NT2/D1 (cell line): ENCODE measurements around the gene UGT1A3.
"Not testable (repeated sequence)": the region's sequence is repeated elsewhere in the genome, so short reads cannot be mapped to it uniquely, and the experiment has no call there.

Experiments
- DNase-seq: peaks from one replicate; pipeline ENCODE4 v3.0.0-alpha.2; 2011; ENCODE audit warnings: low read depth, low spot score
- H3K27me3 ChIP-seq: 2 replicates; pipeline ENCODE4 v1.6.0; 2011; ENCODE audit warnings: mild to moderate bottlenecking; ENCODE audit not compliant: insufficient read length, insufficient read depth
- H3K36me3 ChIP-seq: 2 replicates; pipeline ENCODE4 v1.6.1; 2011; ENCODE audit warnings: mild to moderate bottlenecking, low read length, mixed read lengths; ENCODE audit not compliant: insufficient read depth, insufficient read length
- H3K4me1 ChIP-seq: 2 replicates; pipeline ENCODE4 v1.5.1; 2011; ENCODE audit not compliant: insufficient read depth, insufficient read length
- H3K4me3 ChIP-seq: 2 replicates; pipeline ENCODE4 v1.5.1; 2011; ENCODE audit warnings: low read depth; ENCODE audit not compliant: insufficient read length
- H3K9ac ChIP-seq: 2 replicates; pipeline ENCODE4 v1.6.0; 2011; ENCODE audit warnings: low read depth; ENCODE audit not compliant: insufficient read length
- H3K9me3 ChIP-seq: 2 replicates; pipeline ENCODE4 v1.5.1; 2011; ENCODE audit warnings: mild to moderate bottlenecking, low read length; ENCODE audit not compliant: insufficient read depth
- SUZ12 ChIP-seq: IDR thresholded peaks from 2 replicates; pipeline ENCODE4 v1.6.1; 2011; ENCODE audit not compliant: insufficient read length, insufficient read depth; ENCODE audit errors: extremely low read depth
- YY1 ChIP-seq: IDR thresholded peaks from 2 replicates; pipeline ENCODE4 v1.6.1; 2011; ENCODE audit not compliant: insufficient read length, insufficient read depth
- ZNF274 ChIP-seq: IDR thresholded peaks from 2 replicates; pipeline ENCODE4 v1.6.1; 2011; ENCODE audit warnings: mild to moderate bottlenecking, low read depth, low read length

Gene UGT1A3

GRCh38 chr2:233699424-233700027 lies 29.3 kb upstream of the UGT1A3 start:
- DNase-seq: no peak
- Histone ChIP-seq H3K9ac (no peak overlapping the region), H3K4me3 (no peak overlapping the region)

DNA sequence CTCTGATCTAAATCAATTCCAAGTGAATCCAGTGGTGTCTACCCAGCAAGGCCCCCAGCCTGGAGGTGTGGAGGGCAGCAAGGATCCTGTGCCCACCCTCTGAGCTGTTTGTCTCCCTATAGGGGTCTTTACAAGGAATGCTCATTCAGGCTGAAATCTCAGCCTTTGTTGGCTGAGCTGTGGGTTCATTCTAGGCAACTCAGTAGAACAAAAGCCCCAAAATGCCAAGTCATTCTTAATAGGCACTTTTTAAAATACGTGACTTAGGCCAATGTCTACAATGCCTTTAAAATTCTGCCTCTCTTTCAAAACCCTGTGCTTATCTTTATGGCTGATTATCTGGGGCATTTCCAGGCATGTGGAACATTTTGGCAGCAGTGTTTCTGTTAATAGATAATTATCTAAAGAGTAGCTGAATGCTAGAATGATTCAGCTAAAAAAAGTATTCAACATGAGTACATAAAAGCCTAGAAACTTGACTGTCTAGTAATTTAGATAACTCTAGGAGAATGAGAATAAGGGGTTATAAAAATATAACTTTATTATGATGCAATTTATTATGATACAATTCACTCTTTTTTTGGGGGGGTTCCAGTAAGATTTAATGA lies 28.7 kb upstream of the UGT1A3 start:
- Histone ChIP-seq H3K36me3 (no peaks in the 10 kb centered on the region), H3K9ac (no peak overlapping the region)
- no peak for TF ChIP-seq SUZ12
- no peak for TF ChIP-seq ZNF274
- TF ChIP-seq YY1: no peak

More at GRCh38 chr2:233699424-233700027, 29.3 kb upstream of the UGT1A3 start:
- no peaks in the 10 kb centered on the region for H3K9me3 ChIP-seq
- H3K27me3 ChIP-seq: no peaks in the 10 kb centered on the region
- TF ChIP-seq YY1 (no peak), ZNF274 (no peak), SUZ12 (no peak)
- H3K36me3 ChIP-seq: no peaks in the 10 kb centered on the region
- H3K4me1 ChIP-seq: no peaks in the 10 kb centered on the region

GRCh38 chr2:233700842-233701241 lies 28.0 kb upstream of the UGT1A3 start:
- H3K4me3 ChIP-seq, H3K4me1 ChIP-seq, H3K9ac ChIP-seq, DNase-seq, H3K27me3 ChIP-seq, H3K36me3 ChIP-seq, H3K9me3 ChIP-seq: not testable (repeated sequence)

More for the DNA sequence above, 28.7 kb upstream of the UGT1A3 start:
- Histone ChIP-seq H3K4me3 (no peak overlapping the region), H3K9me3 (no peaks in the 10 kb centered on the region), H3K4me1 (no peaks in the 10 kb centered on the region), H3K27me3 (no peaks in the 10 kb centered on the region)
- peak; percentile 8 for DNase-seq

DNA sequence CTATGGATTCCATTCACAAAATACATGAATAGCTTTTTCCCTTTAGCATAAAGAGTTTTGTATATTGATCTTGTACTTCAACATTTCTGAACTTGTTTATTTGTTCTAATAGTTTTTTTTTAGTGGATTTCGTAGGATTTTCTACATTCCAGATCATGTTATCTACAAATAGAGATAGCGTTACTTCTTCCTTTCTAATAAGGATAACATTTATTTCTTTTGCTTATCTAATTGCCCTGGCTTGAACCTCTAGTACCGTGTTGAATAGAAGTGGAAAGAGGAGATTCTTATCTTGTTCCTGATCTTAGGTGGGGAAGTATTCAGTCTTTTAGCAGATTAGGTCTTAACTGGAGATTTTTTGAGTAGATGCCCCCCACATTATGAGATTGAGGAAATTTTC lies 26.6 kb upstream of the UGT1A3 start:
- no peaks in the 10 kb centered on the region for H3K4me1 ChIP-seq
- no peak overlapping the region for H3K4me3 ChIP-seq
- no peaks in the 10 kb centered on the region for H3K27me3 ChIP-seq
- DNase-seq: no peak
- TF ChIP-seq ZNF274 (no peak), SUZ12 (no peak), YY1 (no peak)
- H3K9ac ChIP-seq: no peak overlapping the region
- no peaks in the 10 kb centered on the region for H3K36me3 ChIP-seq
- H3K9me3 ChIP-seq: no peaks in the 10 kb centered on the region

DNA sequence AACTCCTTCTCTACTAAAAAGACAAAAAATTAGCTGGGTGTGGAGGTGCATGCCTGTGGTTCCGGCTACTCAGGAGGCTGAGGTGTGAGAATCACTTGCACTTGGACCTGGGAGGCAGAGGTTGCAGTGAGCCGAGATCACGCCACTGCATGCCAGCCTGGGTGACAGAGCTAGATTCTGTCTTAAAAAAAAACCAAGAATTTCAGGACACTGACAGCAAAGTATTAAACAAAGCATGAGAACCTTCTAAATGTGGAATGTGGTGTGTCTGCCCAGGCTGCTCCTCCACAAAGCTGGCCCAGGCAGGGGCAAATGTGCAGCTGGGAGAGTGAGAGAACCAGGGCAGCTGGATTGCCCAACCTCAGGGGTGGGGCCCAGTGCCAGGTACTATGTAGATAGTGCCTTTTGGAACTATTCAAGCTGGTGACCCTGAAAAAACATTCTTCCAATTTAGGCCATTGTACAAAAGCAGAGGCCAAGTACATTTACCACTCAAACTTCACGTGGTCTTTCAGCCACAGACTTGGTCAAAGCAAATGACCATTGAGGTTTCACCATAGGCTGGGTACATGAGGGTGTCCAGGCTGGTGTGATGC lies 22.8 kb upstream of the UGT1A3 start:
- TF ChIP-seq SUZ12 (no peak), YY1 (no peak), ZNF274 (no peak)
- DNase-seq: no peak
- Histone ChIP-seq H3K9me3 (no peaks in the 10 kb centered on the region), H3K4me1 (no peaks in the 10 kb centered on the region), H3K36me3 (no peaks in the 10 kb centered on the region), H3K4me3 (no peak overlapping the region), H3K27me3 (no peaks in the 10 kb centered on the region), H3K9ac (no peak overlapping the region)

DNA sequence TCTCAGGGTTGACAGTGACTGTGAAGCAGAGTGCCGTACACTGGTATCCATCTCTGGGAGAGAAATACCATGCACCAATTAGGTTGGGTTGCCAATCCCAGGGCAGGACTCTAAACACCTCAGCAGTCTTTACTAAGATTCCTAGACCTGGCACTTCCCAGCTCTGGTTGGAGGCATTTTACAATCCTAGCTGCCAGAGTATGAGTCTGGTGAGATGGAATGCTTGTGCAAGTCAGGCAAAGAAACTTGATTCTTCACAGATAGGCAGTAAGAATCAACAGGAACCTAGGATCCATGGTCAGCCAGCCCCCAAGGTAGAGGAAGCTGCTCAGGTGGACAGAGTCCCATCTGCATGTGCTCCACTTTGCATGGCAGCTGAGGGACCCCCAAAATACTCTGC lies 22.1 kb upstream of the UGT1A3 start:
- H3K27me3 ChIP-seq: no peaks in the 10 kb centered on the region
- H3K4me1 ChIP-seq: no peaks in the 10 kb centered on the region
- H3K36me3 ChIP-seq: no peaks in the 10 kb centered on the region
- DNase-seq: no peak
- H3K4me3 ChIP-seq: no peak overlapping the region
- H3K9ac ChIP-seq: no peak overlapping the region
- no peaks in the 10 kb centered on the region for H3K9me3 ChIP-seq
- TF ChIP-seq ZNF274 (no peak), YY1 (no peak), SUZ12 (no peak)

DNA sequence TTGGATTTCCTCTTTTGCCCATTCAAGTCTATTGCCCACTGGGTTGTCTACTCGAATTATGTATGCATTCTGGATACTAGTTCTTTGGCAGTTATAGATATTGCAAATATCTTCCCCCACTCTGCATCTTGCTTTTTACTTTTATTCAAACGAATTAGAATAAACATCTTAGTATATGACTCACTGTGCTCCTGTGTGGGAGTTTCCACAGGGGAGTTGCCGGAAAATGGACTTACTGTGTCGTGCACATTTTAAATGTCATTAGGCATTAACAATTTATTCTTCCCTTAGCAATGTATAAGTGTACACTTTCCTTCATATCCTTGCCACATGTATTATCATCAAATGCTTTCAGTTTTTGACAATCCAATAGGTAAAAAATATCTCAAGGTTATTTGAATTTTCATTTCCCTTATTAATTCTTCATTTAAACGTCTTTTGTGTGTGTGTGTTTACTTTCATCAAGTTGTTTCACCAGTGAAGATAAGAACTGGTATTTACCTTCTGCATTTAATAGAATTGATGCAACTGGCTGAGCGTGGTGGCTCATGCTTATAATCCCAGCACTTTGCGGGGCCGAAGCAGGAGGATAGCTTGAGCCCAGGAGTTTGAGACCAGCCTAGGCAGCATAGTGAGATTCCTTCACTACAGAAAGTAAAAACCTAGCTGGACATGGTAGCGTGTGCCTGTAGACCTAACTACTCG lies 20.8 kb upstream of the UGT1A3 start:
- no peaks in the 10 kb centered on the region for H3K9me3 ChIP-seq
- no peaks in the 10 kb centered on the region for H3K4me1 ChIP-seq
- H3K36me3 ChIP-seq: no peaks in the 10 kb centered on the region
- DNase-seq: no peak
- no peaks in the 10 kb centered on the region for H3K27me3 ChIP-seq
- TF ChIP-seq ZNF274: no peak
- TF ChIP-seq YY1: no peak
- no peak for TF ChIP-seq SUZ12
- no peak overlapping the region for H3K4me3 ChIP-seq
- no peak overlapping the region for H3K9ac ChIP-seq
